B cell (primary cell): ENCODE measurements around the gene FAAH2. TPM values are rescaled to one million over a fixed set of nuclear protein-coding genes. Genes with fewer than 3 reads are reported as not detected.

ENCODE experiments used
- ATAC-seq: fragments of 200-7000 bp; cut with Tn5 transposase; one replicate; pipeline ENCODE4 v1.10.0; 2021; ENCODE audit warnings: low read depth, mild to moderate bottlenecking, moderate number of reproducible peaks, moderate library complexity
- CTCF ChIA-PET: fragments of 350-600 bp; sonication (Branson Sonifier 250); formaldehyde crosslinking; loops from one replicate; lab custom pipeline; 2021; ENCODE audit warnings: antibody characterized with exemption, inconsistent platforms; lab: Charles Lee
- POLR2A ChIA-PET: fragments of 350-600 bp; sonication (Branson Sonifier 250); formaldehyde crosslinking; loops from one replicate; lab custom pipeline; 2021; ENCODE audit warnings: antibody characterized with exemption; lab: Charles Lee
- DNase-seq: peaks from one replicate; pipeline ENCODE4 v3.0.0; 2013
- H2AFZ ChIP-seq: 2 replicates; pipeline ENCODE4 v1.6.1; 2012; ENCODE audit warnings: mild to moderate bottlenecking, low read depth, low read length; ENCODE audit not compliant: insufficient read depth, poor library complexity, severe bottlenecking
- H3K27ac ChIP-seq, 2 donors: 1 replicate in 1 of 2; 2 replicates in 1 of 2; pipeline ENCODE4 v1.5.1; 2012 to 2013; ENCODE audit warnings: low read length in 2 of 2, mild to moderate bottlenecking in 2 of 2, moderate library complexity in 1 of 2
- H3K27me3 ChIP-seq, 4 experiments: fragments of 200-600 bp in 1 of 4; sonication (generic) in 1 of 4; replicated peaks in 1 of 4; 1 replicate in 2 of 4; 2 replicates in 2 of 4; pipeline versions ENCODE4 v1.6.1 to v1.7.0; 2013 to 2016; ENCODE audit warnings: low read length in 3 of 4, mild to moderate bottlenecking in 2 of 4, mixed read lengths in 1 of 4, moderate library complexity in 1 of 4; ENCODE audit not compliant: insufficient read depth in 4 of 4, control insufficient read depth in 3 of 4; ENCODE audit errors: control extremely low read depth in 1 of 4
- H3K36me3 ChIP-seq, 2 experiments: replicated peaks in 1 of 2; 1 replicate in 1 of 2; 2 replicates in 1 of 2; pipeline versions ENCODE4 v1.6.1 to v1.7.1; 2013; ENCODE audit warnings: low read length in 1 of 2; ENCODE audit not compliant: insufficient read depth in 2 of 2, control insufficient read depth in 1 of 2; ENCODE audit errors: control extremely low read depth in 1 of 2, extremely low read depth in 1 of 2
- H3K4me1 ChIP-seq, 2 donors: fragments of 200-600 bp in 1 of 2; sonication (generic) in 1 of 2; 1 replicate in 1 of 2; 2 replicates in 1 of 2; pipeline versions ENCODE4 v1.5.1 to v1.6.1; 2013 to 2017; ENCODE audit warnings: low read length in 2 of 2; ENCODE audit not compliant: control insufficient read depth in 2 of 2, insufficient read depth in 2 of 2
- H3K4me2 ChIP-seq: replicated peaks from 2 replicates; pipeline ENCODE3; 2012; ENCODE audit warnings: mild to moderate bottlenecking, low read depth, low read length; ENCODE audit not compliant: poor library complexity, severe bottlenecking
- H3K4me3 ChIP-seq, 5 experiments: fragments of 200-600 bp in 1 of 5; sonication (generic) in 1 of 5; 1 replicate in 3 of 5; 2 replicates in 2 of 5; pipeline versions ENCODE4 v1.5.1 to v1.7.0; 2011 to 2016; ENCODE audit warnings: low read length in 4 of 5, mild to moderate bottlenecking in 4 of 5, low read depth in 2 of 5, control low read depth in 1 of 5, moderate library complexity in 1 of 5; ENCODE audit not compliant: insufficient read depth in 1 of 5; ENCODE audit errors: control extremely low read depth in 1 of 5, extremely low read depth in 1 of 5
- H3K79me2 ChIP-seq: fragments of 200-600 bp; sonication (generic); one replicate; pipeline ENCODE4 v1.6.0; 2016; ENCODE audit warnings: low read length; ENCODE audit not compliant: control insufficient read depth, insufficient read depth
- H3K9ac ChIP-seq: fragments of 200-600 bp; sonication (generic); 2 replicates; pipeline ENCODE4 v1.6.1; 2017; ENCODE audit warnings: mild to moderate bottlenecking, low read length, moderate library complexity
- H3K9me3 ChIP-seq, 3 donors: one replicate each; pipeline versions ENCODE4 v1.6.1 to v1.7.1; 2013; ENCODE audit warnings: low read length in 2 of 3; ENCODE audit not compliant: control insufficient read depth in 2 of 3, insufficient read depth in 1 of 3; ENCODE audit errors: control extremely low read depth in 1 of 3
- H4K20me1 ChIP-seq: 2 replicates; pipeline ENCODE4 v1.6.0; 2012; ENCODE audit warnings: mild to moderate bottlenecking, low read length; ENCODE audit not compliant: insufficient read depth, control insufficient read depth, poor library complexity, severe bottlenecking
- H3K27ac Mint-ChIP-seq: one replicate; pipeline ENCODE4 v1.8.0; 2021; ENCODE audit warnings: mixed read lengths
- H3K27me3 Mint-ChIP-seq: one replicate; pipeline ENCODE4 v1.8.0; 2021; ENCODE audit warnings: mixed read lengths
- H3K4me1 Mint-ChIP-seq: one replicate; pipeline ENCODE4 v1.8.0; 2021; ENCODE audit warnings: mixed read lengths
- H3K4me3 Mint-ChIP-seq: one replicate; pipeline ENCODE4 v1.8.0; 2021; ENCODE audit warnings: mixed read lengths
- H3K9me3 Mint-ChIP-seq: one replicate; pipeline ENCODE4 v1.8.0; 2022; ENCODE audit warnings: mixed read lengths; ENCODE audit not compliant: insufficient read depth
- EZH2 ChIP-seq: IDR thresholded peaks from 2 replicates; pipeline ENCODE4 v1.6.1; 2012; ENCODE audit warnings: borderline replicate concordance, low read depth, mild to moderate bottlenecking, moderate library complexity, low read length; ENCODE audit not compliant: insufficient read depth, poor library complexity, severe bottlenecking
- WGBS: methylation state at CpG from one replicate; pipeline ENCODE4 v1.1.5; 2013; ENCODE audit warnings: missing lambda C conversion rate; ENCODE audit not compliant: insufficient coverage; 5-methylcytosine and 5-hydroxymethylcytosine counted together
- intact Hi-C: fragments of 100-400 bp; cut with micrococcal nuclease; formaldehyde crosslinking; loops from one replicate; pipeline ENCODE4 v1.10.0; 2022
- polyA plus RNA-seq: library from polyadenylated mRNA; depleted of rRNA; stranded (reverse); fragments of >200 nt; gene quantifications from 2 replicates; pipeline ENCODE4 v1.2.3, GENCODE V29; 2012
- total RNA-seq, 2 donors: library from RNA; stranded (reverse); fragments of 120-200 nt in 1 of 2; gene quantifications; 1 replicate in 1 of 2; 2 replicates in 1 of 2; pipeline versions ENCODE4 v1.2.3 to v1.2.4, GENCODE V29; 2013 to 2022
- TF ChIP-seq, protein P1 (sequence below): fragments of 200-600 bp; IDR thresholded peaks from one replicate; pipeline ENCODE4 v1.8.0; 2022; ENCODE audit warnings: antibody characterized with exemption, mild to moderate bottlenecking

The FAAH2 gene
- total and polyA plus RNA-seq, 2 donors (not counting 1 experiment from before 2014, with no cell fraction given), result 0.85 to 18.0 TPM

DNA sequence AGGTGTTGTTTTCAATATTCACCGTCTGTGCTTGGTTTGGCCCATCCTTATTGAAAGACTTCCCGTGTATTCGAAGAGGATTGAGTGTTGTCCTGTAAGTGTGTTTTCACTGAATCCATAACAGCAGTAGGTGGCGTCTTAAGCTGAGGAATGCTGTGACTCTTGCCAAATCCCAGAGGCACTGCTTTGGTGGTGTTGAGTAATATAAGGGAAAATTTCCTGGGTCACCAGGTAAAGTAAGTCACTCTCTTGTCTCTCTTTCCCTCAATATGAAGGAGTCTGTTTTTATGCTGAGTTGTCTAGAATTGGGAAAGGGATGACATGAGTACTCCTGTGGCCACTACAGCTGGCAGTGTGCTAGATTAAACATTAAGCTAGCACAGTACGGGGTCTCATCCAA lies 158.6 kb downstream of the FAAH2 start:
- H3K9me3 ChIP-seq, result no peaks in the 10 kb centered on the region
- ChIA-PET CTCF (no interaction called here), POLR2A (no interaction called here)
- Mint-ChIP-seq H3K4me3 (no peak overlapping the region), H3K27me3 (no peaks in the 10 kb centered on the region), H3K9me3 (no peaks in the 10 kb centered on the region), H3K27ac (no peak overlapping the region), H3K4me1 (no peaks in the 10 kb centered on the region)
- no peak overlapping the region for H2AFZ ChIP-seq
- no peak overlapping the region for H3K9ac ChIP-seq
- intact Hi-C loops, result no loop called here
- ATAC-seq (no peak), DNase-seq (no peak)
- no peak overlapping the region for H3K4me2 ChIP-seq
- TF ChIP-seq, protein P1, sequence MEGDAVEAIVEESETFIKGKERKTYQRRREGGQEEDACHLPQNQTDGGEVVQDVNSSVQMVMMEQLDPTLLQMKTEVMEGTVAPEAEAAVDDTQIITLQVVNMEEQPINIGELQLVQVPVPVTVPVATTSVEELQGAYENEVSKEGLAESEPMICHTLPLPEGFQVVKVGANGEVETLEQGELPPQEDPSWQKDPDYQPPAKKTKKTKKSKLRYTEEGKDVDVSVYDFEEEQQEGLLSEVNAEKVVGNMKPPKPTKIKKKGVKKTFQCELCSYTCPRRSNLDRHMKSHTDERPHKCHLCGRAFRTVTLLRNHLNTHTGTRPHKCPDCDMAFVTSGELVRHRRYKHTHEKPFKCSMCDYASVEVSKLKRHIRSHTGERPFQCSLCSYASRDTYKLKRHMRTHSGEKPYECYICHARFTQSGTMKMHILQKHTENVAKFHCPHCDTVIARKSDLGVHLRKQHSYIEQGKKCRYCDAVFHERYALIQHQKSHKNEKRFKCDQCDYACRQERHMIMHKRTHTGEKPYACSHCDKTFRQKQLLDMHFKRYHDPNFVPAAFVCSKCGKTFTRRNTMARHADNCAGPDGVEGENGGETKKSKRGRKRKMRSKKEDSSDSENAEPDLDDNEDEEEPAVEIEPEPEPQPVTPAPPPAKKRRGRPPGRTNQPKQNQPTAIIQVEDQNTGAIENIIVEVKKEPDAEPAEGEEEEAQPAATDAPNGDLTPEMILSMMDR, result no peak
- H4K20me1 ChIP-seq, result no peaks in the 10 kb centered on the region
- no peaks in the 10 kb centered on the region for H3K27me3 ChIP-seq
- H3K4me1 ChIP-seq, result no peaks in the 10 kb centered on the region
- no peaks in the 10 kb centered on the region for H3K36me3 ChIP-seq
- H3K79me2 ChIP-seq, result no peaks in the 10 kb centered on the region
- no peak overlapping the region for H3K4me3 ChIP-seq
- WGBS, result 100% methylated on average over 1 of the region's 5 CpGs
- no peak overlapping the region for H3K27ac ChIP-seq

DNA sequence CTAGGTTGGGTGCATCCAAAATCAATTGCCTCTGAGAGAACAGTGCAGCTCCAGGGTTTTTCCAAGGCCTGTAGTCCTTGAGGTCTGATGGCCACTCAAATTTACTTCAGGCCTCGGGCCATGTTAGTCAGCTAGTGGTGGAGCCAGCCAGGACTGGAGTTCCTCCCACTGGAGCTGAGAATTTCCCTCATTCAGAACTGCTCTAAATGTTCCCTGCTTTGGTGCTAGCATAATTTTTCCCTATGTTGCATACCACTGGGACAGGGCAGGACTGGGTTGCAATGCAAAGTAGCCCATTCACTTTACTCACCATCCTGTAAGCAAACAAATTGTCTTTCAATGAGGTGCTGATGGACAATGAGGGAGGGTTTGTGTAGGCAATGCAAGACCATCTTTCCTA lies 159.3 kb downstream of the FAAH2 start:
- H3K36me3 ChIP-seq, result no peaks in the 10 kb centered on the region
- no peak overlapping the region for H3K9ac ChIP-seq
- POLR2A ChIA-PET, result no interaction called here
- no peak overlapping the region for H3K4me3 ChIP-seq
- H3K4me1 ChIP-seq, result no peaks in the 10 kb centered on the region
- Mint-ChIP-seq H3K27me3 (no peaks in the 10 kb centered on the region), H3K4me1 (no peaks in the 10 kb centered on the region), H3K4me3 (no peak overlapping the region), H3K9me3 (no peaks in the 10 kb centered on the region), H3K27ac (no peak overlapping the region)
- ATAC-seq (no peak), DNase-seq (no peak)
- H3K4me2 ChIP-seq, result no peak overlapping the region
- intact Hi-C loops, result no loop called here
- H3K79me2 ChIP-seq, result no peaks in the 10 kb centered on the region
- no peaks in the 10 kb centered on the region for H3K9me3 ChIP-seq
- WGBS, result 88% methylated on average over 1 of the region's 1 CpG
- TF ChIP-seq EZH2, result no peak
- TF ChIP-seq, protein P1, result no peak
- no peaks in the 10 kb centered on the region for H3K27me3 ChIP-seq
- CTCF ChIA-PET, result no interaction called here
- no peak overlapping the region for H2AFZ ChIP-seq
- no peak overlapping the region for H3K27ac ChIP-seq
- no peaks in the 10 kb centered on the region for H4K20me1 ChIP-seq
